ENCODE measurements around the gene PGAP1.

GRCh38 chr2:196954001-196954400 is 27.5 kb upstream of the PGAP1 start:
- TF ChIP-seq CTBP2 (IDR thresholded peaks at IDR 0.05; ENCODE audit: borderline replicate concordance, insufficient read depth, insufficient read length, low read length) = no peak
- TF ChIP-seq CTCF (IDR thresholded peaks at IDR 0.05; ENCODE audit: control extremely low read depth in 1 of 3, insufficient read depth in 1 of 3, low read depth in 1 of 3, low read length in 3 of 3) = no peak
- no peak for TF ChIP-seq TCF12 (IDR thresholded peaks at IDR 0.05; ENCODE audit: low read depth, low read length)
- TF ChIP-seq MAFK (IDR thresholded peaks at IDR 0.05; ENCODE audit: low read depth, low read length) = no peak
- no peak for TF ChIP-seq POLR2A (IDR thresholded peaks at IDR 0.05; ENCODE audit: control extremely low read depth in 1 of 2, low read depth in 2 of 2, low read length in 2 of 2)
- TF ChIP-seq SIN3A (conservative IDR thresholded peaks at IDR 0.05 in 1 of 2, IDR thresholded peaks at IDR 0.05 in 1 of 2; ENCODE audit: low read depth in 1 of 2, low read length in 2 of 2) = no peak

Data from H1 (cell line).